ENCODE data around the gene PHF2. TPM values are rescaled to one million over a fixed set of nuclear protein-coding genes. Genes with fewer than 3 reads are reported as not detected.

PHF2 gene
- total RNA-seq, 1 donor from 2014 or later: 22.9 TPM

DNA sequence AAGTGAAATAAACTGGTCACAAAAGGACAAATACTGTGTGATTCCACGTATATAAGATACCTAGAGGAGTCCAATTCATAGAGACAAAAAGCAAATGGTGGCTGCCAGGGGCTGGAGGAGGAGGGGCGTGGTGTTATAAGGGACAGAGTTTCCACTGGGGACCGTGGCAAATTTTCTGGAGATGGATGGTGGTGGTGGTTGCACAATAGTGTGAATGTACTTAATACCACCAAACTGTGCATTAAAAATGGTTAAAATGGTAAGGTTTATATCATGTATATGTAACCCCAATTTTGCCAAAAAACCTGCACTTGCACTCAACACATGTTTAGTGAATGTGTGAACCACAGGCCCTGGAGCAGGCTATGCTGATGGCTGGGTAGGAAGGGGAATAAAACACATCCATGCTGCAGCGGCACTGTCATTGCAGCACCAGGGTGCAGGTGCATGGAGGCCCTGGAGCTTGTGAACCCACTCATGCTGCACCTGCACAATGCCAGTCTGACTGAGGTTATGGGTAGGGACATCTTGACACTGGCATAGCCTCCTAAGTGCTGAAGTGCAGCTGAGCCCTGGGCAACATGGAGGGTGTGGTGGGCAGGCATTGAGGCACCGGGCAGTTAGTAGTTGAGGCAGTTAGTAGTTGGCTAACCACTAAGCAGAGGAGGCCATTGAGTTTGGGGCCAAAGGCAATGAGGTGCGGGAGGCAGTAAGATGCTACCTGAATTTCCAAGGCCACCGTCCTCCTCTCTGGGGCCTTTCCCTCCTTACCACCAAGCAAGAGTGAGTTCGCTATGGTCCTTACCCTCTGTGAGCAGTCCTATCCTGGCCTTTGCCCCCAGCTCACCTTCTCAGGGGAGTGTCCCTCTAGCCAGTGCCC is 3.5 kb upstream of the PHF2 start:
- no peak for DNase-seq
- Mint-ChIP-seq H3K36me3 (ENCODE audit: unreplicated experiment) (peaks cover 10% of the 10 kb centered on the region), H3K9me3 (ENCODE audit: unreplicated experiment) (peaks cover 6% of the 10 kb centered on the region), H3K27me3 (ENCODE audit: unreplicated experiment) (peaks cover 3% of the 10 kb centered on the region), H3K27ac (ENCODE audit: unreplicated experiment) (no peak overlapping the region), H3K4me1 (ENCODE audit: low read depth, unreplicated experiment) (peaks cover 4% of the 10 kb centered on the region), H3K4me3 (ENCODE audit: unreplicated experiment) (no peak overlapping the region)
- TF ChIP-seq, protein P1, sequence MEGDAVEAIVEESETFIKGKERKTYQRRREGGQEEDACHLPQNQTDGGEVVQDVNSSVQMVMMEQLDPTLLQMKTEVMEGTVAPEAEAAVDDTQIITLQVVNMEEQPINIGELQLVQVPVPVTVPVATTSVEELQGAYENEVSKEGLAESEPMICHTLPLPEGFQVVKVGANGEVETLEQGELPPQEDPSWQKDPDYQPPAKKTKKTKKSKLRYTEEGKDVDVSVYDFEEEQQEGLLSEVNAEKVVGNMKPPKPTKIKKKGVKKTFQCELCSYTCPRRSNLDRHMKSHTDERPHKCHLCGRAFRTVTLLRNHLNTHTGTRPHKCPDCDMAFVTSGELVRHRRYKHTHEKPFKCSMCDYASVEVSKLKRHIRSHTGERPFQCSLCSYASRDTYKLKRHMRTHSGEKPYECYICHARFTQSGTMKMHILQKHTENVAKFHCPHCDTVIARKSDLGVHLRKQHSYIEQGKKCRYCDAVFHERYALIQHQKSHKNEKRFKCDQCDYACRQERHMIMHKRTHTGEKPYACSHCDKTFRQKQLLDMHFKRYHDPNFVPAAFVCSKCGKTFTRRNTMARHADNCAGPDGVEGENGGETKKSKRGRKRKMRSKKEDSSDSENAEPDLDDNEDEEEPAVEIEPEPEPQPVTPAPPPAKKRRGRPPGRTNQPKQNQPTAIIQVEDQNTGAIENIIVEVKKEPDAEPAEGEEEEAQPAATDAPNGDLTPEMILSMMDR (IDR thresholded peaks at IDR 0.05; ENCODE audit: partially characterized antibody, unreplicated experiment): no peak

DNA sequence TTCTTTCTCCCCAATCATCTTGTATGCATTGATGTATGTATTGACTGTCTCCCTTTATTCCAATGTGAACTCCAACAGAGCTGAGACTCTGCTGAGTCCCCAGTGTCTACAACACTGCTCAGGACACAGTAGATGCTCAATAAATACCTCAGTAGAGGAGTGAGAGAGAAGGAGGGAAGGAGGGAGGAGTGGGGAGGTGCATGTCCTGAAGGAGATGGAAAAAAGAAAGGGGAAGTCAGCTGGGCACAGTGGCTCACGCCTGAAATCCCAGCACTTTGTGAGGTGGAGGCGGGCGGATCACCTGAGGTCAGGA is 2.9 kb upstream of the PHF2 start:
- H3K27me3 Mint-ChIP-seq (ENCODE audit: unreplicated experiment): peaks cover 3% of the 10 kb centered on the region
- H3K27ac Mint-ChIP-seq (ENCODE audit: unreplicated experiment): no peak overlapping the region
- DNase-seq: no peak
- peaks cover 9% of the 10 kb centered on the region for H3K4me1 Mint-ChIP-seq (ENCODE audit: low read depth, unreplicated experiment)
- TF ChIP-seq, protein P1 (IDR thresholded peaks at IDR 0.05; ENCODE audit: partially characterized antibody, unreplicated experiment): no peak
- peaks cover 10% of the 10 kb centered on the region for H3K36me3 Mint-ChIP-seq (ENCODE audit: unreplicated experiment)
- H3K9me3 Mint-ChIP-seq (ENCODE audit: unreplicated experiment): peaks cover 6% of the 10 kb centered on the region
- no peak overlapping the region for H3K4me3 Mint-ChIP-seq (ENCODE audit: unreplicated experiment)

DNA sequence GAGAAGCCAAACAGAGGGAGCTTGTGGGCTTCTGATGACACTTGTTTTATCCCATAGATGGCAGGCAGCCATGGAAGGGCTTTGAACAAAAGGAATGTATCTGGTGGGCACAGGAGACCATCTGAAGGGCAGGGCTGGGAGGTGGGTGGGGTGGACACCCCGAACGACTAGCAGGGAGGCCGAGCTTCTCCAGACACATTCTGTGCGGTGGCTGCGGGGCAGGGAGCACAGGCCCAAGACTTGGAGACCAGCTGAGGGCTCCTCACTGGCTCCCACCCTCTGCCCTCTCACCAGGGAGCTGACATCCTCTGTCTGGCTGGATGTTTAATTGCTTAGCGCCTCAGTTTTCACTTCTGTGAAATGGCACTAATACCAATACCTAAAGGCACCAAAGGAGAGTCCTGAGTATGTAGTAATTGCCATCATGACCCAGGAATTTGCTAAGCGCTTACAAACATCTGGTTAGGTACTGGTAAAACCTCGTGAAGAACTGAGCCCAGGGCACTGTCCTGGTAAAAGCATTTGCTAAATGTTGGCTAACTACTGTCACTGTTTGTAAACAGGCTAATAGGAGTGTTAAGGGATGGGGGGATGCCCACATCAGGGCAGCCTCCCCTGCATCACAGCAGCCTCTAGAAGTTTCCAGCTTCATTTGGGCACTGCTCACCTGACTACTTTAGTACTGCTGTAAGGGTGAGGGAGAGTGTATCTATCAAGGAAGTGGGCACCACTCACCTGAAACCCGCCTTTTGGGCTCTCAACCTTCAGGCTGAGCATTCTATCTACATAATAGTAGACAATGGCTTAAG is 2.1 kb upstream of the PHF2 start:
- TF ChIP-seq, protein P1 (IDR thresholded peaks at IDR 0.05; ENCODE audit: partially characterized antibody, unreplicated experiment): no peak
- no peak overlapping the region for H3K4me3 Mint-ChIP-seq (ENCODE audit: unreplicated experiment)
- H3K36me3 Mint-ChIP-seq (ENCODE audit: unreplicated experiment): peaks cover 10% of the 10 kb centered on the region
- H3K27me3 Mint-ChIP-seq (ENCODE audit: unreplicated experiment): peaks cover 3% of the 10 kb centered on the region
- H3K9me3 Mint-ChIP-seq (ENCODE audit: unreplicated experiment): peaks cover 11% of the 10 kb centered on the region
- H3K4me1 Mint-ChIP-seq (ENCODE audit: low read depth, unreplicated experiment): peaks cover 12% of the 10 kb centered on the region
- DNase-seq: no peak
- no peak overlapping the region for H3K27ac Mint-ChIP-seq (ENCODE audit: unreplicated experiment)

DNA sequence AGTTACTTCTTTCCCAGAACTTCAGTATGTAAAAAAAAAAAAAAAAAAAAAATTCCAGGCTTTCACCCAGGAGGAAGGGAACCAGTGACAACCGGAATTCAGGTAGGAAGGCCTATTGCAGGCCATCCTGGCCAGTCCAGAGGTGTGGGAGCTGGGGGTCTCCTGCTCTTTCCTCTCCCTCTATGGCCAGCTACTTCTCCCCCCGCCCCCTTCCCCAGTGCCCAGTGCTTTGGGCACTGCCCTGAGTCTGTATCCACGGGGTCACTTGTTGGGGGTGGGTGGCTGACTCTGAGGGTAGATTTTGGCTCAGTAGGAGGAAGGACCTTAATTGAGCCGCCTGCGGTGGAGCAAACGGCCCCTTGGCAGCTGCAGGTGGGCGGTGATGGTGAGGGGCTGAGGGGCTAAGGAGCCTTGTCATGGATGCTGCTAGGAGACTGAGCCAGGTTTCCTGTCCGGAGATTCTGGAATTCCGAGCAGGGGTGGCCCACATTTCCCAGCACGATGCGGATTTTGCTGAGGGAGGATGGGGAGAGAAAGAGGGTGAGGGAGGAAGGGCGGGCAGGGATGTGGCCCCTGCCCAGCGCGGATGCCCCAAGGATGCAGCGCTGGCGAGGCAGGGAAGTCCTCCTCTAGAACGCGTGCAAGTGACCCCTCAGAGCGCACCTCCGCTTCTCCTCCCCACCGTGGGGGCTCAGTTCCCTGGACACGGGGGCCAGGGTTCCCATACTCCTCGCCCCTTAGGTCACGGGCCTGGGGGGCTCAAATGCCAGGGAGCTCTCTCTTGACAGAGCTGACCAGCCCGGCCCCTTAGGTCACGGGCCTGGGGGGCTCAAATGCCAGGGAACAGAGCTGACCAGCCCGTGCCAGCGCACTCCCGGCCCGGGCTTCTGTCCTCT is 1.2 kb upstream of the PHF2 start:
- Mint-ChIP-seq H3K27ac (ENCODE audit: unreplicated experiment) (no peak overlapping the region), H3K4me1 (ENCODE audit: low read depth, unreplicated experiment) (peaks cover 14% of the 10 kb centered on the region), H3K9me3 (ENCODE audit: unreplicated experiment) (peaks cover 12% of the 10 kb centered on the region), H3K36me3 (ENCODE audit: unreplicated experiment) (peaks cover 10% of the 10 kb centered on the region), H3K4me3 (ENCODE audit: unreplicated experiment) (peak overlapping the region; percentile 91), H3K27me3 (ENCODE audit: unreplicated experiment) (peaks cover 3% of the 10 kb centered on the region)
- peak; percentile 32 for DNase-seq
- TF ChIP-seq, protein P1 (IDR thresholded peaks at IDR 0.05; ENCODE audit: partially characterized antibody, unreplicated experiment): no peak
